H9 (cell line): ENCODE measurements around the gene SLC9A9. TPM values are rescaled to one million over a fixed set of nuclear protein-coding genes. Genes with fewer than 3 reads are reported as not detected.

Experiments used
- DNase-seq: peaks from one replicate; pipeline ENCODE4 v3.0.0-alpha.2; 2017
- H2AFZ ChIP-seq: one replicate; pipeline ENCODE4 v1.6.1; 2013; ENCODE audit warnings: mild to moderate bottlenecking, low read length, control low read depth, moderate library complexity
- H2AK5ac ChIP-seq: 2 replicates; pipeline ENCODE4 v1.6.1; 2013; ENCODE audit warnings: low read length, control low read depth, mixed read lengths; ENCODE audit not compliant: insufficient read length
- H2BK120ac ChIP-seq: one replicate; pipeline ENCODE4 v1.6.1; 2013; ENCODE audit warnings: low read depth, mild to moderate bottlenecking, low read length, control low read depth, inconsistent platforms; ENCODE audit not compliant: poor library complexity, severe bottlenecking
- H2BK12ac ChIP-seq: 2 replicates; pipeline ENCODE4 v1.6.1; 2013; ENCODE audit warnings: low read length, control low read depth, mixed read lengths, low read depth; ENCODE audit not compliant: insufficient read length
- H2BK15ac ChIP-seq: 2 replicates; pipeline ENCODE4 v1.6.1; 2013; ENCODE audit warnings: low read depth, low read length, control low read depth
- H2BK20ac ChIP-seq: one replicate; pipeline ENCODE4 v1.6.1; 2013; ENCODE audit warnings: low read depth, mild to moderate bottlenecking, low read length, control low read depth, inconsistent platforms; ENCODE audit not compliant: poor library complexity, severe bottlenecking
- H2BK5ac ChIP-seq: 2 replicates; pipeline ENCODE4 v1.6.1; 2013; ENCODE audit warnings: low read length, control low read depth, mixed read lengths; ENCODE audit not compliant: insufficient read length
- H3K14ac ChIP-seq: 2 replicates; pipeline ENCODE4 v1.6.1; 2013; ENCODE audit warnings: low read length, control low read depth; ENCODE audit not compliant: insufficient read depth
- H3K18ac ChIP-seq: 2 replicates; pipeline ENCODE4 v1.6.1; 2013; ENCODE audit warnings: low read depth, mild to moderate bottlenecking, mixed read lengths, low read length, control low read depth; ENCODE audit not compliant: insufficient read length
- H3K23ac ChIP-seq: 2 replicates; pipeline ENCODE4 v1.6.1; 2013; ENCODE audit warnings: low read length, control low read depth, mixed read lengths, low read depth; ENCODE audit not compliant: insufficient read length
- H3K23me2 ChIP-seq: 2 replicates; pipeline ENCODE4 v1.6.1; 2013; ENCODE audit warnings: low read depth, mild to moderate bottlenecking, mixed read lengths, low read length, control low read depth; ENCODE audit not compliant: insufficient read length, poor library complexity, severe bottlenecking
- H3K27ac ChIP-seq: 2 replicates; pipeline ENCODE4 v1.5.1; 2013; ENCODE audit warnings: low read length, control low read depth, mixed read lengths, low read depth; ENCODE audit not compliant: insufficient read length
- H3K27me3 ChIP-seq: 2 replicates; pipeline ENCODE4 v1.6.1; 2013; ENCODE audit warnings: low read length, control low read depth, inconsistent platforms; ENCODE audit not compliant: insufficient read depth
- H3K4ac ChIP-seq: 2 replicates; pipeline ENCODE4 v1.6.1; 2013; ENCODE audit warnings: low read depth, mild to moderate bottlenecking, control low read depth, inconsistent platforms, low read length, moderate library complexity
- H3K4me1 ChIP-seq: 2 replicates; pipeline ENCODE4 v1.6.1; 2013; ENCODE audit warnings: low read length, control low read depth, inconsistent platforms; ENCODE audit not compliant: insufficient read depth
- H3K4me2 ChIP-seq: 2 replicates; pipeline ENCODE4 v1.6.1; 2013; ENCODE audit warnings: low read length, control low read depth, mixed read lengths; ENCODE audit not compliant: insufficient read length, insufficient read depth
- H3K56ac ChIP-seq: 2 replicates; pipeline ENCODE4 v1.6.1; 2013; ENCODE audit warnings: low read depth, mild to moderate bottlenecking, mixed read lengths, low read length, control low read depth; ENCODE audit not compliant: insufficient read length
- H3K79me1 ChIP-seq: 2 replicates; pipeline ENCODE4 v1.6.1; 2013; ENCODE audit warnings: low read depth, mild to moderate bottlenecking, moderate library complexity, low read length, control low read depth, inconsistent platforms; ENCODE audit not compliant: insufficient read depth, poor library complexity, severe bottlenecking
- H3K79me2 ChIP-seq: 2 replicates; pipeline ENCODE4 v1.6.1; 2013; ENCODE audit warnings: low read length, control low read depth, inconsistent platforms; ENCODE audit not compliant: insufficient read depth
- H3K9ac ChIP-seq: 2 replicates; pipeline ENCODE4 v1.6.1; 2013; ENCODE audit warnings: low read length, control low read depth, mixed read lengths; ENCODE audit not compliant: insufficient read length; ENCODE audit errors: extremely low read depth
- H3K9me3 ChIP-seq: one replicate; pipeline ENCODE4 v1.6.1; 2013; ENCODE audit warnings: low read depth, low read length, inconsistent platforms; ENCODE audit not compliant: control insufficient read depth
- H3T11ph ChIP-seq: one replicate; pipeline ENCODE4 v1.6.1; 2013; ENCODE audit warnings: mild to moderate bottlenecking, low read length, control low read depth, inconsistent platforms
- H4K20me1 ChIP-seq: one replicate; pipeline ENCODE4 v1.6.1; 2013; ENCODE audit not compliant: control insufficient read depth, insufficient read length, insufficient read depth
- H4K5ac ChIP-seq: 2 replicates; pipeline ENCODE4 v1.6.1; 2013; ENCODE audit warnings: low read depth, mild to moderate bottlenecking, mixed read lengths, low read length, control low read depth; ENCODE audit not compliant: insufficient read length
- H4K8ac ChIP-seq: replicated peaks from 2 replicates; pipeline ENCODE4 v1.6.1; 2013; ENCODE audit warnings: low read length, control low read depth, mixed read lengths, low read depth; ENCODE audit not compliant: insufficient read length
- H4K91ac ChIP-seq: 2 replicates; pipeline ENCODE4 v1.6.1; 2013; ENCODE audit warnings: low read depth, mild to moderate bottlenecking, moderate library complexity, mixed read lengths, low read length, control low read depth; ENCODE audit not compliant: insufficient read length
- H3K27ac Mint-ChIP-seq, 3 experiments: 2 replicates in 2 of 3; 3 replicates in 1 of 3; pipeline ENCODE4 v1.8.0; 2020 to 2021; ENCODE audit warnings: mixed read lengths in 3 of 3, mild to moderate bottlenecking in 1 of 3, moderate library complexity in 1 of 3
- H3K27me3 Mint-ChIP-seq: 2 replicates; pipeline ENCODE4 v1.8.0; 2021; ENCODE audit warnings: low read depth, mild to moderate bottlenecking, moderate library complexity, mixed read lengths
- H3K36me3 Mint-ChIP-seq, 3 experiments: 2 replicates in 2 of 3; 3 replicates in 1 of 3; pipeline ENCODE4 v1.8.0; 2020 to 2021; ENCODE audit warnings: low read depth in 3 of 3, mixed read lengths in 3 of 3; ENCODE audit not compliant: insufficient read depth in 1 of 3
- H3K4me1 Mint-ChIP-seq, 2 experiments: 2 replicates each; pipeline ENCODE4 v1.8.0; 2020; ENCODE audit warnings: mixed read lengths in 2 of 2
- H3K4me3 Mint-ChIP-seq, 2 experiments: 2 replicates in 1 of 2; 3 replicates in 1 of 2; pipeline ENCODE4 v1.8.0; 2020 to 2021; ENCODE audit warnings: mild to moderate bottlenecking in 2 of 2, mixed read lengths in 2 of 2, moderate library complexity in 1 of 2
- H3K9me3 Mint-ChIP-seq, 2 experiments: 2 replicates in 1 of 2; 3 replicates in 1 of 2; pipeline ENCODE4 v1.8.0; 2020; ENCODE audit warnings: mild to moderate bottlenecking in 2 of 2, mixed read lengths in 2 of 2, moderate library complexity in 1 of 2
- WGBS: extraction: QIAGEN DNeasy Blood & Tissue Kit; methylation state at CpG from one replicate; pipeline ENCODE4 v1.1.7; 2013; ENCODE audit warnings: missing lambda C conversion rate, low lambda C conversion rate, mixed read lengths; ENCODE audit not compliant: insufficient read length; ENCODE audit errors: extremely low coverage; 5-methylcytosine and 5-hydroxymethylcytosine counted together
- total RNA-seq: library from RNA; stranded (reverse); gene quantifications from 2 replicates; pipeline ENCODE4 v1.2.1, GENCODE V29; 2021
- TF ChIP-seq, protein P1 (sequence below): fragments of 200-600 bp; sonication (generic); conservative IDR thresholded peaks from 3 replicates; pipeline ENCODE4 v1.8.0; 2021; ENCODE audit warnings: antibody characterized with exemption, mild to moderate bottlenecking

SLC9A9 gene
- total RNA-seq, 1 experiment from 2014 or later, result 0.35 TPM

DNA sequence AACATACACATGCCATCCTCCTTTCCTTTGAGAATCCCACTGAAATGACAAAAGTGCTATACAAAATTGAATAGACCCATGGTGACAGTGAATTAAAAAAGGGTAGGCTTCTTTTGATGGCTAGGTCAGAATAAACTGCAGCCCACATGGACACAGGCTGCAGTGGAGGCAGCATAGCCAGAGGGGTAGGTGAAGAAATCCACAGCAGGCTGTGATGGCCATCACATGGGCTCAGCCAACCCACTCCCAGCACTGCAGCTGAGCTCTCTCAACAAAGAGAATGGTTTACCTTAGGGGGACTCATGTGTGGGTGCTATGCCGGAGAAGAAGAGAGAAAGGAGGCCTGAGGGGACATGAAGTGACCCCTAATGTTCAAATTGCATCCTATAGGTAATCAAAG lies 397.6 kb downstream of the SLC9A9 start:
- Mint-ChIP-seq H3K27ac (peak overlapping the region in 1 of 3 experiments; percentile 47; a peak in 1 of 7 replicates), H3K27me3 (no peaks in the 10 kb centered on the region), H3K4me1 (no peaks in the 10 kb centered on the region), H3K9me3 (no peaks in the 10 kb centered on the region; a peak in 1 of 5 replicates), H3K36me3 (no peaks in the 10 kb centered on the region), H3K4me3 (no peak overlapping the region)
- no peaks in the 10 kb centered on the region for H3K27me3 ChIP-seq
- no peak overlapping the region for H4K5ac ChIP-seq
- H3K27ac ChIP-seq, result no peak overlapping the region
- TF ChIP-seq, protein P1, sequence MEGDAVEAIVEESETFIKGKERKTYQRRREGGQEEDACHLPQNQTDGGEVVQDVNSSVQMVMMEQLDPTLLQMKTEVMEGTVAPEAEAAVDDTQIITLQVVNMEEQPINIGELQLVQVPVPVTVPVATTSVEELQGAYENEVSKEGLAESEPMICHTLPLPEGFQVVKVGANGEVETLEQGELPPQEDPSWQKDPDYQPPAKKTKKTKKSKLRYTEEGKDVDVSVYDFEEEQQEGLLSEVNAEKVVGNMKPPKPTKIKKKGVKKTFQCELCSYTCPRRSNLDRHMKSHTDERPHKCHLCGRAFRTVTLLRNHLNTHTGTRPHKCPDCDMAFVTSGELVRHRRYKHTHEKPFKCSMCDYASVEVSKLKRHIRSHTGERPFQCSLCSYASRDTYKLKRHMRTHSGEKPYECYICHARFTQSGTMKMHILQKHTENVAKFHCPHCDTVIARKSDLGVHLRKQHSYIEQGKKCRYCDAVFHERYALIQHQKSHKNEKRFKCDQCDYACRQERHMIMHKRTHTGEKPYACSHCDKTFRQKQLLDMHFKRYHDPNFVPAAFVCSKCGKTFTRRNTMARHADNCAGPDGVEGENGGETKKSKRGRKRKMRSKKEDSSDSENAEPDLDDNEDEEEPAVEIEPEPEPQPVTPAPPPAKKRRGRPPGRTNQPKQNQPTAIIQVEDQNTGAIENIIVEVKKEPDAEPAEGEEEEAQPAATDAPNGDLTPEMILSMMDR, result no peak
- H3K9ac ChIP-seq, result no peak overlapping the region
- no peak overlapping the region for H3K4me2 ChIP-seq
- H3K4ac ChIP-seq, result no peak overlapping the region
- H3K9me3 ChIP-seq, result no peaks in the 10 kb centered on the region
- H4K91ac ChIP-seq, result no peak overlapping the region
- no peaks in the 10 kb centered on the region for H3K79me1 ChIP-seq
- H3T11ph ChIP-seq, result no peak overlapping the region
- H2AFZ ChIP-seq, result no peak overlapping the region
- no peaks in the 10 kb centered on the region for H3K4me1 ChIP-seq
- H3K23ac ChIP-seq, result no peak overlapping the region
- no peak overlapping the region for H4K8ac ChIP-seq
- no CpG with 5 or more reads among the region's 1 CpG for WGBS
- no peak overlapping the region for H2BK120ac ChIP-seq
- no peak overlapping the region for H3K56ac ChIP-seq
- H3K18ac ChIP-seq, result no peak overlapping the region
- H3K79me2 ChIP-seq, result no peaks in the 10 kb centered on the region
- H4K20me1 ChIP-seq, result no peaks in the 10 kb centered on the region
- no peak overlapping the region for H2BK12ac ChIP-seq
- no peak overlapping the region for H2BK5ac ChIP-seq
- H2AK5ac ChIP-seq, result no peak overlapping the region
- no peaks in the 10 kb centered on the region for H3K23me2 ChIP-seq
- DNase-seq, result no peak
- H3K14ac ChIP-seq, result no peak overlapping the region
- no peak overlapping the region for H2BK15ac ChIP-seq
- H2BK20ac ChIP-seq, result no peak overlapping the region
